Transverse colon (tissue), 3 donors: ENCODE data around the gene EDNRB.

Source experiments
- POLR2A ChIP-seq: fragments of 450-650 bp; IDR thresholded peaks from one replicate; pipeline ENCODE4 v1.6.1; 2016; ENCODE audit warnings: antibody characterized with exemption, mild to moderate bottlenecking, moderate library complexity
- TF ChIP-seq, protein P1 (sequence below), 5 experiments: fragments of 200-600 bp in 3 of 5; fragments of 450-650 bp in 2 of 5; sonication (generic) in 3 of 5; IDR thresholded peaks; 1 replicate in 2 of 5; 2 replicates in 3 of 5; pipeline ENCODE4 v1.5.1; 2016 to 2017; ENCODE audit warnings: antibody characterized with exemption in 5 of 5, inconsistent platforms in 3 of 5, mild to moderate bottlenecking in 2 of 5, moderate library complexity in 1 of 5

DNA sequence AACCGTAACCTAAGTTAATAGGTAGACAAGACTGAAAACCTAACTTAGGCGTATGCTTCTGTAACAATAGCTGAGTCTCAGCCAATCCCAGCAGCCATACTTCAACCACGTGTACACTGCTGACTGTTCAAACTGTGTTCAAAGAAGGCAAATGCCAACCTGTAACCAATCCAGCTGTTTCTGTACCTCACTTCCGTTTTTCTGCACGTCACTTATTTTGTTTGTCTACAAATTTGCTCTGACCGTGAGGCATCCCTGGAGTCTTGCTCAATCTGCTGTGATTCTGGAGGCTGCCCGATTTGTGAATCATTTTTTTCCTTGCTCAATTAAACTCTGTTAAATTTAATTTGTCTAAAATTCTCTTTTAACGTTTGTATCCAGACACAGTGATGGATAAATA, 59.2 kb downstream of the EDNRB start:
- TF ChIP-seq, protein P1, sequence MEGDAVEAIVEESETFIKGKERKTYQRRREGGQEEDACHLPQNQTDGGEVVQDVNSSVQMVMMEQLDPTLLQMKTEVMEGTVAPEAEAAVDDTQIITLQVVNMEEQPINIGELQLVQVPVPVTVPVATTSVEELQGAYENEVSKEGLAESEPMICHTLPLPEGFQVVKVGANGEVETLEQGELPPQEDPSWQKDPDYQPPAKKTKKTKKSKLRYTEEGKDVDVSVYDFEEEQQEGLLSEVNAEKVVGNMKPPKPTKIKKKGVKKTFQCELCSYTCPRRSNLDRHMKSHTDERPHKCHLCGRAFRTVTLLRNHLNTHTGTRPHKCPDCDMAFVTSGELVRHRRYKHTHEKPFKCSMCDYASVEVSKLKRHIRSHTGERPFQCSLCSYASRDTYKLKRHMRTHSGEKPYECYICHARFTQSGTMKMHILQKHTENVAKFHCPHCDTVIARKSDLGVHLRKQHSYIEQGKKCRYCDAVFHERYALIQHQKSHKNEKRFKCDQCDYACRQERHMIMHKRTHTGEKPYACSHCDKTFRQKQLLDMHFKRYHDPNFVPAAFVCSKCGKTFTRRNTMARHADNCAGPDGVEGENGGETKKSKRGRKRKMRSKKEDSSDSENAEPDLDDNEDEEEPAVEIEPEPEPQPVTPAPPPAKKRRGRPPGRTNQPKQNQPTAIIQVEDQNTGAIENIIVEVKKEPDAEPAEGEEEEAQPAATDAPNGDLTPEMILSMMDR (IDR thresholded peaks at IDR 0.05) = no peak
- TF ChIP-seq POLR2A = no peak
